Measurements from ENCODE around the gene TRIM67. TPM values are rescaled to one million over a fixed set of nuclear protein-coding genes. Genes with fewer than 3 reads are reported as not detected.

Gene TRIM67
- total RNA-seq, 1 experiment from 2014 or later, result 0.06 TPM

GRCh38 chr1:231235526-231236207 lies 73.8 kb downstream of the TRIM67 start:
- intact Hi-C loops (cut with micrococcal nuclease; ENCODE audit: unreplicated experiment), result no loop called here
- no peak for DNase-seq (ENCODE audit: low spot score)
- H3K36me3 ChIP-seq (ENCODE audit: insufficient read depth, low read length, poor library complexity, severe bottlenecking), result peaks cover 27% of the 10 kb centered on the region
- no peak overlapping the region for H3K4me3 ChIP-seq (ENCODE audit: low read depth, low read length, poor library complexity, severe bottlenecking)
- TF ChIP-seq CTCF (conservative IDR thresholded peaks at IDR 0.05; ENCODE audit: low read depth, low read length), result no peak
- no peak for TF ChIP-seq EZH2 (IDR thresholded peaks at IDR 0.05; ENCODE audit: borderline replicate concordance, low read depth, low read length, poor library complexity, severe bottlenecking)
- no peaks in the 10 kb centered on the region for H3K4me1 ChIP-seq (ENCODE audit: insufficient read depth, low read length, poor library complexity, severe bottlenecking)
- H3K9me3 ChIP-seq (ENCODE audit: low read depth, low read length, poor library complexity, severe bottlenecking), result no peaks in the 10 kb centered on the region
- BruUV-seq (replicated peaks), result no TSS peak
- CTCF ChIA-PET, result no interaction called here
- no peaks in the 10 kb centered on the region for H3K27me3 ChIP-seq (replicated peaks; ENCODE audit: insufficient read depth, low read depth, low read length, poor library complexity)
- POLR2A ChIA-PET (ENCODE audit: low non-redundant PET), result interaction anchor here (0.6 kb wide), 2 partner anchors 371 to 406 kb away, joined by 3 to 10 read pairs; no protein-coding TSS in a partner anchor
- H3K27ac ChIP-seq (ENCODE audit: low read depth, low read length, poor library complexity, severe bottlenecking), result no peak overlapping the region

GRCh38 chr1:231236208-231236591 lies 74.3 kb downstream of the TRIM67 start:
- TF ChIP-seq EZH2 (IDR thresholded peaks at IDR 0.05; ENCODE audit: borderline replicate concordance, low read depth, low read length, poor library complexity, severe bottlenecking) (no peak), CTCF (conservative IDR thresholded peaks at IDR 0.05; ENCODE audit: low read depth, low read length) (no peak)
- H3K4me1 ChIP-seq (ENCODE audit: insufficient read depth, low read length, poor library complexity, severe bottlenecking), result no peaks in the 10 kb centered on the region
- no peaks in the 10 kb centered on the region for H3K27me3 ChIP-seq (replicated peaks; ENCODE audit: insufficient read depth, low read depth, low read length, poor library complexity)
- no peaks in the 10 kb centered on the region for H3K9me3 ChIP-seq (ENCODE audit: low read depth, low read length, poor library complexity, severe bottlenecking)
- no peak overlapping the region for H3K4me3 ChIP-seq (ENCODE audit: low read depth, low read length, poor library complexity, severe bottlenecking)
- H3K27ac ChIP-seq (ENCODE audit: low read depth, low read length, poor library complexity, severe bottlenecking), result no peak overlapping the region
- H3K36me3 ChIP-seq (ENCODE audit: insufficient read depth, low read length, poor library complexity, severe bottlenecking), result peaks cover 27% of the 10 kb centered on the region
- no TSS peak for BruUV-seq (replicated peaks)
- ChIA-PET CTCF (no interaction called here), POLR2A (ENCODE audit: low non-redundant PET) (no interaction called here)
- DNase-seq (ENCODE audit: low spot score), result no peak
- intact Hi-C loops (cut with micrococcal nuclease; ENCODE audit: unreplicated experiment), result no loop called here

GRCh38 chr1:231236938-231237337 lies 75.1 kb downstream of the TRIM67 start:
- Histone ChIP-seq H3K9me3 (ENCODE audit: low read depth, low read length, poor library complexity, severe bottlenecking) (no peaks in the 10 kb centered on the region), H3K27me3 (replicated peaks; ENCODE audit: insufficient read depth, low read depth, low read length, poor library complexity) (no peaks in the 10 kb centered on the region), H3K4me3 (ENCODE audit: low read depth, low read length, poor library complexity, severe bottlenecking) (no peak overlapping the region), H3K4me1 (ENCODE audit: insufficient read depth, low read length, poor library complexity, severe bottlenecking) (no peaks in the 10 kb centered on the region), H3K36me3 (ENCODE audit: insufficient read depth, low read length, poor library complexity, severe bottlenecking) (peaks cover 27% of the 10 kb centered on the region), H3K27ac (ENCODE audit: low read depth, low read length, poor library complexity, severe bottlenecking) (no peak overlapping the region)
- DNase-seq (ENCODE audit: low spot score), result no peak
- intact Hi-C loops (cut with micrococcal nuclease; ENCODE audit: unreplicated experiment), result no loop called here
- ChIA-PET CTCF (no interaction called here), POLR2A (ENCODE audit: low non-redundant PET) (no interaction called here)
- BruUV-seq (replicated peaks), result no TSS peak
- TF ChIP-seq CTCF (conservative IDR thresholded peaks at IDR 0.05; ENCODE audit: low read depth, low read length) (no peak), EZH2 (IDR thresholded peaks at IDR 0.05; ENCODE audit: borderline replicate concordance, low read depth, low read length, poor library complexity, severe bottlenecking) (no peak)

Measured in A673 (cell line).